Stimulated activated CD8-positive, alpha-beta memory T cell treated with anti-CD3 and anti-CD28 coated beads, Interleukin-4, amount 100 ng/mL, for 24 hours (primary cell): ENCODE data around the gene MESP2.

Source experiments
- DNase-seq: peaks from one replicate; pipeline ENCODE4 v3.0.0-alpha.2; 2020; ENCODE audit warnings: low read depth

Gene MESP2

DNA sequence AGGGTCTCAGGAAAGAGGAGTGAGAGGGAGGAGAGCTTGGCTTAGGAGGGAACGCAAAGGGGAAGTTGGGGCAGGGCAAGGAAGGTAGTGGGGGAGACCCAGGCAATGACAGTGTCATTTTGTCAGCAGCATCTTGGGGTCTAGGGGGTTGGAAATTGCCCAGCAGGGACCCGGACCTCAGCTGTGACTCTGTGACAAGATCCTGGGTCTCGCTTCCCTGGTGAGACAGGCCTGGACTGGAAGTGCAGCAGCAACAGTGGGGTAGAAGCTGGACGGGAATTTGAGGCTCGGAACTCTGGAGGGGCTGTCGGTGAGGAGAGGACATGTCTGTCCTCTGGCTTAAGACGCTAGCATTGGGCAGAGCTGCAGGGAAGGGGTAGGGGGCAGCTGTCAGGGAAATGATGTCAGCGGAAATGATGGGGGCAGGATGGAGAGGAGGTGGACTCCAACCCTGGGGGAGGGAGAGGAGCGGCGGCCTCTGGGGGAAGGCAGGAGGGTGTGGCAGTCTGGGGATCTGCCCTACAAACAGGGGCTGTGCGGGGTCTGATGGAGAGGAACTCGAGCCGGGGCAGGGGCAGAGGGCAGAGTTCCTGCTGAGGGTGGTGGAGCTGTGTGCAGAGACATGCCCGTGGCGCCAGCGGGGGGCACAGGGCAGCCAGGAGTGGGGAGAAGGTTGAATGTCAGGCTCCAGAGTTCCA, 26.2 kb downstream of the MESP2 start:
- no peak for DNase-seq

- DNase-seq = no peak
Measured at GRCh38 chr15:89802986-89803824, 27.1 kb downstream of the MESP2 start.

GRCh38 chr15:89803941-89804800, 28.0 kb downstream of the MESP2 start:
- no peak for DNase-seq

- no peak for DNase-seq
Measured at GRCh38 chr15:89805241-89806209, 29.4 kb downstream of the MESP2 start.

DNA sequence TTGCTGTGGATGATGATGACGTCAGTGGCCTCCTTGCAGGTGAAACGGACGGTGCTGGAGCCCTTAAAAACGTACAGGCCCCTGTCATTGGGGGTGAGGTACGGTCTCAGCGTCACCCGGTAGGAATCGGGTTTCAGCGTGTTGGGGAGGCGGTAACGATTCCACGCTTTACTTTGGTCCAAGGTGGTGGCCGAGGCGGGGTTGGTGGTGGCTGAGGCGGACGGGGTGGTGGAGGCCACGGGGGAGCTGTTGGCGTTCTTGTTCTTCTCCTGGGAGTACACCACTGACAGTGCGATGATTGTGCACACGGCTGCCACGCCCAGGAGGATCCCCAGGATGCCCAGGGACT, 30.1 kb downstream of the MESP2 start:
- no peak for DNase-seq

- no peak for DNase-seq
Measured at GRCh38 chr15:89806559-89807550, 30.7 kb downstream of the MESP2 start.

DNA sequence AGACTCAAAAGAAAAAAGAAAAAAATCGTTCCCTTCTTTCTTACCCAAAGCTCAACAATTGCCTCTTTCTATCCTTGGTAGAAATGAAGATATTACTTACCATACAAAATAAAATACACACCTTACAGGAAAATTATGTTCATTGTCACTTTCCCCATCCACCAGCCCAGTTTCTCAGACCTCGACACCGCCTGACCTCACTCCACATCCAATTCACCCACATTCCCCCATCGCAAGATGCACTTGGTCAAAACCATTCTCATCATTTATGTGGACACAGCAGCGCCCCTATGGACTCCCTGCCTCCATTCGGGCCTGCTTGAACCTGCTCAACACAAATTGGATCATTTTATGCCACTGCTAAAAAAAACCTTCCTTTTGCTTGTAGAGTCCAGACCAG, 31.6 kb downstream of the MESP2 start:
- no peak for DNase-seq

- no peak for DNase-seq
Measured at GRCh38 chr15:89808160-89808870, 32.2 kb downstream of the MESP2 start.

DNA sequence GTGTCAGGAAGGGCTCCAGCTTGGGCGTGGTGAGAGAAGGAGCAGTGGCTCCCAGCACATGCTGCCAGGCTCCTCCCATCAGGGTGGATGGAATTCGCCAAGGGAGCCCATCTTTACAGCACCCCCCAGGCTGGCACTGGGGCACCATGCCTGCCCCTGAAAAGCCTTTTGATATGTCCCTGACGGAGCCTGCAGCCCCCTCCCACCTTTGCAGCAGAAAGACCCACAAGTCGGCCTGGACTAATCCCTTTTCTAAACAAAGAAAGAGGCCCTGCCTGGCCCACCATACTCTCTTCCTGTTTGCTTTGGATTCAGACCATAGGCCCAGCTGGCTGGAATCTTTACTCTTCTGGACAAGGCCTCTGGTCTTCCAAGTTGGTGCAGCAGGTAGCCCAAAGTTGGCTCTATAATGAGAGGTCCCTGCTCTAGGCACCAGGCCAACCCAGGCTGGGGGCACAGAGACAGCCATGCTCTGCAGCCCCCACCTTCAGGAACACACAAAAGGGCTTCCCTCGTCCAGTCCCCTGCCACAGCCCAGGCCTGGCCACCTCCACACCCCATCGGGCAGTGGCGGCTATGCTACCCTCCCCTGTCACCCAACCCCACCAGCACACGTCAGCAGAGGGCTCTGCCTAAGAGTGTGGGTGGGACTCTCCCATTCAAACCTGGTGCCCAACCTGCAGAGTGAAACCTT, 33.1 kb downstream of the MESP2 start:
- no peak for DNase-seq

GRCh38 chr15:89809787-89810148, 33.6 kb downstream of the MESP2 start:
- DNase-seq = no peak

DNA sequence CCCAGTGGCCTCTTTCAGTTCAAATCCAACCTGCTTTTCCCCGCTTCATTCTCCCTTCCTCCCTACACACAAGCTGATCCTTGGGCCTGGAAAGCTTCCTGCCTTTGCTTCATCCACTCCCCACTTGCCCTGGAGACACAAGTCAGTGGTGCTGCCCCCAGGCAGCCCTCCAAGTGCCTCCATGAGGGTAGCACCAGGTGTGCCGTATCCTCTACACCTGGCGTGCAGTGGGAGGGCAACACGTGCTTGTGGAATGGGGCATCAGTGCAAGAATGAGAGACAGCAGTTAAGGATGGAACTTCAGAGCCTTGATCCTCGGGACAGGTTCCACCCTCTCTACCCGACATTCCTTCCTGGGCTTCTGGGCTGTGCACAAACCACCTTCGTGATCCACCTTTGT, 34.7 kb downstream of the MESP2 start:
- DNase-seq = no peak

DNA sequence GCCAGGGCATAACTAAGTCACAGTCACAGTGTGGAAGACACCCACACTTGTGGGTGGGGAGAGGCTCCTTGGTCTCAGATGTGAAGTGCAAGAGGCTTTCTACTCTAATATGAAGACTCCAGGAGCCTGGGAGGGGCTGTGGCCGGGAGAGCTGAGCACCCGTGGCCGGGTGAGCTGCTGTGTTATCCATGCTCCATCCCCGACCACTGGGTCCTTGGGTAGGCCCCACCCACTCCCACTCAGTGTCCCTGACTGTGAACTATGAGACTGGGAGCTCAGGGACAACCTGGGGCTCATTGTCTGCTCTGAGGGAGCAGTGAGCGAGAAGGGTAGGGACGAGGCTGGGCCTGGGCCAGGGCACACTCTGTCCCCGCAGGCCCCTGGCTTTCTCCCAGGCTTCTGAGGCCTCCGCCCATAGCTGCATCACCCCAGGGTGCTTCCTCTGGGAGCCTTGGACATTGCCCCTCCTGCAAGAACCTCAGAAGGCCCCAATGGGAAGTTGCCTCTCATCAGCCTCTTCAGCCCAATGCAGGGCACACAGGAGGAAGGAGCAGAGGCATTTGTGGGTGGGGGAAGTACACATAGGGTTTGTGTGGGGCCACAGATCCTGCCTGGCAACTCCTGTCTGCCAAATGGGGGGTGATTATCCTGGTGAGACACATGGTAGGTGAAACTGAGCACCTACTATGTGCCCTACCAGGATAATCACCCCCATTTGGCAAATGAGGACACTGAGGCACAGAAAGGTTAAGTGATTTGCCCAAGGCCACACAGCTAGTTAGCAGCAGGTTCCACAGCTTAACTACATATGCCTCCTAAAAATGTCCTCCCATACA, 36.1 kb downstream of the MESP2 start:
- DNase-seq = no peak

DNA sequence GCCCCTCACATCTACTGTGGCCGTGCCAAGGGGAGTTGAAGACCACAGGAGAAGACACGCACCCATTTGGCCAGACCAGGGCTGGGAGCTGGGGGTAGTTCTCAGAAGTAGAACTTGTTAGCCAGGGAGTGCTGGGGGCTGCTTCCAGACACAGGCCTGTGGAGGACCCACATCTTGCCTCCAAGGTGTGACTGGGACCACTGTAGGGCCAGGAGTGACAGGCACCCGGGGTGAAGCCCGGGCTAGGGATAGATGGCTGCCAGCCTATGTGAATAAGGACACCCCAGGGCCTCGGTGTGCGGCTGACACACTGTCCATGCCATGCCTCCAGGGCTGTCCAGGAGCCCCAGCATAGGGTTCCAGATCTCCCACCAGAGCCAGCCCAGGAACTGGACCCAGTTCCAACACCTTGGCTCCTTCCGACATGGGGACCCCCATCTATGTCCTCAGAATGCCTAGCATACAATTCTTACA, 36.8 kb downstream of the MESP2 start:
- no peak for DNase-seq

- no peak for DNase-seq
Measured at GRCh38 chr15:89813381-89814111, 37.4 kb downstream of the MESP2 start.

DNA sequence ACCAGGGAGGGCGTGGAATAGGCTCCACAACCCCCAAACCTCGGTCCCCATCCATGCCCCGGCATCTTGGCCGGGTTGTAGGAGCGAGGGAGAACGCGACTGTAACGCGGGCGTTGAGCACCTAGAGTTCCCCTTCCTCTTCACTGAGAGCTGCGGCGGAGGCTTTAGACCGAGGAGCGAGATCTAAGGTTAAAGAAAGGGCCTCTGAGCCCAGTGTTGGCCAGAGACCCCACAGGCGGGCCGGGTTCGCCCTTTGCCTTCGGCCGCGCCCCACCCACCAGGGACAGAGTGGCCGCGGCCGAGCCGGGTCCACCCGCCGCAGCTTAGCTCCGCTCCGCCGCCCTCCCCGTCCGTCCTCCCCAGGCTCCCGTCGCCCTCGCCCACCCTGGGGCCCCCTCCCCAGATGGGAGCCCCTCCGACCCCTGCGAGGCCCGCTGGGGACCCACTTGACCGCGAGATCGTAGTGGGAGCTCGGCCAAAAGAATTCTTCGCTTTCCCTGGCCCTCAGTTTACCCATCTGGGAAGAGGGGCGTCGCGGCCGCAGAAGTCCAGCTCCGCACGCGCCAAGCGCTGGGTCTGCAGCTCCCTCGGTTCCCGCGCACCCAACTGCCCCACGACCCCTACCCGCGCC, 38.1 kb downstream of the MESP2 start:
- no peak for DNase-seq

GRCh38 chr15:89815769-89816168, 39.6 kb downstream of the MESP2 start:
- no peak for DNase-seq
